ENCODE results near the gene SLC22A5.
A peak's percentile ranks its signal among the peaks of the same experiment; 100 is the strongest.

Gene SLC22A5

GRCh38 chr5:132422720-132423437 lies 53.4 kb downstream of the SLC22A5 start:
- H3K4me3 ChIP-seq (ENCODE audit: low read length): no peak overlapping the region
- no peak for DNase-seq (ENCODE audit: low read depth, low spot score)

- H3K4me3 ChIP-seq (ENCODE audit: low read length): no peak overlapping the region
- no peak for DNase-seq (ENCODE audit: low read depth, low spot score)
Measured at GRCh38 chr5:132423438-132423898, 54.0 kb downstream of the SLC22A5 start.

GRCh38 chr5:132424167-132424880 lies 54.8 kb downstream of the SLC22A5 start:
- no peak for DNase-seq (ENCODE audit: low read depth, low spot score)
- no peak overlapping the region for H3K4me3 ChIP-seq (ENCODE audit: low read length)

GRCh38 chr5:132425009-132425937 lies 55.8 kb downstream of the SLC22A5 start:
- H3K4me3 ChIP-seq (ENCODE audit: low read length): peak overlapping the region; percentile 37
- peak; percentile 82 for DNase-seq (ENCODE audit: low read depth, low spot score)

GRCh38 chr5:132425975-132426524 lies 56.5 kb downstream of the SLC22A5 start:
- peak overlapping the region; percentile 37 for H3K4me3 ChIP-seq (ENCODE audit: low read length)
- no peak for DNase-seq (ENCODE audit: low read depth, low spot score)

- peak; percentile 87 for DNase-seq (ENCODE audit: low read depth, low spot score)
- peak overlapping the region; percentile 37 for H3K4me3 ChIP-seq (ENCODE audit: low read length)
Measured at GRCh38 chr5:132426525-132427138, 57.1 kb downstream of the SLC22A5 start.

- peak; percentile 82 for DNase-seq (ENCODE audit: low read depth, low spot score)
- H3K4me3 ChIP-seq (ENCODE audit: low read length): peak overlapping the region; percentile 37
Measured at GRCh38 chr5:132427281-132428146, 58.0 kb downstream of the SLC22A5 start.

GRCh38 chr5:132428147-132428482 lies 58.6 kb downstream of the SLC22A5 start:
- DNase-seq (ENCODE audit: low read depth, low spot score): no peak
- H3K4me3 ChIP-seq (ENCODE audit: low read length): no peak overlapping the region

- H3K4me3 ChIP-seq (ENCODE audit: low read length): no peak overlapping the region
- DNase-seq (ENCODE audit: low read depth, low spot score): no peak
Measured at GRCh38 chr5:132428484-132429462, 59.3 kb downstream of the SLC22A5 start.

- no peak overlapping the region for H3K4me3 ChIP-seq (ENCODE audit: low read length)
- DNase-seq (ENCODE audit: low read depth, low spot score): no peak
Measured at GRCh38 chr5:132429463-132430440, 60.2 kb downstream of the SLC22A5 start.

GRCh38 chr5:132430746-132431145 lies 61.2 kb downstream of the SLC22A5 start:
- H3K4me3 ChIP-seq (ENCODE audit: low read length): no peak overlapping the region
- no peak for DNase-seq (ENCODE audit: low read depth, low spot score)

GRCh38 chr5:132431632-132432031 lies 62.1 kb downstream of the SLC22A5 start:
- peak; percentile 73 for DNase-seq (ENCODE audit: low read depth, low spot score)

GRCh38 chr5:132433141-132433540 lies 63.6 kb downstream of the SLC22A5 start:
- no peak overlapping the region for H3K4me3 ChIP-seq (ENCODE audit: low read length)
- DNase-seq (ENCODE audit: low read depth, low spot score): no peak

More at GRCh38 chr5:132431632-132432031, 62.1 kb downstream of the SLC22A5 start:
- H3K4me3 ChIP-seq (ENCODE audit: low read length): no peak overlapping the region

- H3K4me3 ChIP-seq (ENCODE audit: low read length): no peak overlapping the region
- DNase-seq (ENCODE audit: low read depth, low spot score): no peak
Measured at GRCh38 chr5:132434416-132435286, 65.1 kb downstream of the SLC22A5 start.

- DNase-seq (ENCODE audit: low read depth, low spot score): no peak
- H3K4me3 ChIP-seq (ENCODE audit: low read length): no peak overlapping the region
Measured at GRCh38 chr5:132435447-132435846, 65.9 kb downstream of the SLC22A5 start.
